Measurements from ENCODE around the gene DAPK2. TPM values are rescaled to one million over a fixed set of nuclear protein-coding genes. Genes with fewer than 3 reads are reported as not detected.

DAPK2 gene
- total RNA-seq, 1 donor from 2014 or later: 23.0 TPM

DNA sequence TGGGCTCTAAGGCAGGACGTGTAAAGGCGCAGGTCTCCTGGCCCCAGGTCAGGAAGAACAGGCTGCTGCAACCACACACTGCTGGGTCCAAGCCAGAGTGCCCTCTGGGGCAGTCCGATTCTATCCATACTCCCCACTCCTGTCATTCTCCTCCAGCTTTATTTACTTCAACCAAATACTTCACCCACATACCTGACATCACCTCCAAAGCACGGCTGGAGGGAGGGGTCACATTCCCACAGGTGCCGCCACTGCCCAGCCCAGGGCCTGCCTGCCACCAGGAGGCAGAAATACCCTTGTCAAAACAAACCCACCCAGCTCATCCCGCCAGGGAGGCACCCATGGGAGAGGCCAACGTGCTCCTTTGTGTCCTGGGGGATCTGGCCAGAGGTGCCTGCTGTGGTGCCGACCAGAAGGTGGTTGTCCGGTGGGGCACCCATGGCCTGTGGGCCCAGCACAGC, 100.4 kb downstream of the DAPK2 start:
- intact Hi-C loops (cut with micrococcal nuclease): loop anchor here (1.0 to 2.0 kb wide), 5 partner anchors 25 to 194 kb away; partner anchors contain the start of gene DAPK2

DNA sequence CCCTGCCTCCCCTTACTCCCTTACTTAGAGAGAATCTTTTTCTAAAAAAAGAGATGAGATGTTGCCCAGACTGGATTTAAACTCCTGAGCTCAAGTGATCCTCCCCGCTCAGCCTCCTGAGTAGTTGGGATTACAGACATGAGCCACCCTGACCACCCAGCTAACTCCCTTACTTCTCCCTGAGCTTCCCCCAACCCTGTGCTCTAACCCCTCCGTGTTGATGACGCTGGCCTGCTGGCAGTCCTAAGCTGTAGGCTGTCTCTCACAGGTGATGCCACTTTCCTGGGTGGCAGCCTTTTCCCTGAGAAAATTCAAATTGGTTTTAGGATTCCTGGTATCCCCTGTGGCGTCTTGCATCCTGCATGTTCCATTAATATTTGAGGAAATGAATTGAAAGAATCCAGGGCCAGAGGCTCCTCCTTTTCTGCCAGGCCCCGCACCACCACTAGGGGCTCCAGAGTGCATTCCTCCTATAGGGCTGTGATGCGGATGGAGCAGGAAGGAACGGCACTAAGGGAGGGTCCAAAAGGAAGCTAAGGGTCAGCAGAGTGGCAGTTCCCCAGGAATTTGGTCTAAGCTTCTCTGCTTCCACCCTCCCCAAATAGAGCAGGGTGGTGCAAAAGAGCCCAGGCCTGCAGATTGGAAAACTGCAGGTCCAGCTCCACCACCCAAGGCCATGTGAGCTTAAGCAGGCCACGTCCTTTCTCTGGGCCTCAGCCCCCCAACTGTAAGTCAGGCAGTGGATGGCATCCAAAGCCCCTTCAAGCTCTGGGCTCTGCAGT, 101.1 kb downstream of the DAPK2 start:
- intact Hi-C loops (cut with micrococcal nuclease): loop anchor here (1.0 to 2.0 kb wide), 5 partner anchors 26 to 193 kb away; partner anchors contain the start of gene DAPK2

DNA sequence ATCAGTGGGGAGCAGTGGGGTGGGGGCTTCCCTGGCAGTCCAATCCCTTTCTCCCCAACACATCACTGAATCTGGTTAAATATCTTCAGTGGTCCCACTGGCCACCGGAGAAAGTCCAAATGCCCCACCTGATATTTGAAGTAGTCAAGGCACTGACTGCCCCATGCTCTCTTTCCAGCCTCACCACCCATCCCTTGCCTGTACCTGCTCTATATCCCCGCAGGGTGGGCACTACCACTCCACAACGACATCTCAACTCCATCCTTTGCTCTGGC, 101.7 kb downstream of the DAPK2 start:
- intact Hi-C loops (cut with micrococcal nuclease): loop anchor here (2.0 kb wide), 2 partner anchors 26 to 102 kb away; partner anchors contain the start of gene DAPK2

DNA sequence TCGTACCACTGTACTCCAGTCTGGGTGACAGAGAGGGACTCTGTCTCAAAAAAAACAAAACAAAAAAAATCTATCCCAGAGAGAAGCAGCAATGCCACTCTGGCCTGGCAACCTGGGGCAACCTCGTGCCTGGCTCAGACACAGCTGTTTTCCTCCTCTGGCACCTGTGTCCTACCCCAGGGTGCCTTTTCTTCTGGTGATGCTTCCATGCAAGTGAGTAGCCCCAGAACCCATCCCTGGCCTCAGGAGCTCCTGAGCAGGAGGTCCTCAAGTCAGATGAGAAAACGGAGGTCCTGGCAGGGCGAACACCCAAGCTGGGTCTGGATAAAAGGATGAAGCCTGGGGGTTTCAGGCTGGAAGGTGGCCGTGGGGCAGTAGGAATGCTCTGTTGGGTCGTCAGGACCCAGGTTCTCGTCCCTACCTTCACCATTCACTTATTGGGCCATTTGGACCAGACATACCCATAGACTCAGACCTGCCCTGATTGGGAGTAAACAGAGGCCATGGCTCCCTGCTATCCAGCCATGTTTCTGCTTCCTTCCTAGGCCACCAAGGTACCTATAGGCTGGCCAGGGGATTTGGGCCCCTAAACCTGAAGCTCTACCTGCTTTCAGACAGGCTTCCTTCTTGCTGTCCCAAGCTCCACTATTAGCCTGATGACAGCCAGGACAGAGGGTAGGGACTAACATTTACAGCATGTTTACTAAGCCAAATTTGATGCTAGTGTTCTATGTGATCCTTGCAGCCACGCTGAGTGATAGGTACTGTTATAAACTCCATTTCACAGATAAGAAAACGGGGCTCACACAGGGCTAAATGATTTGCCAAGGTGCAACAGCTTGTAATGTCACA, 102.2 kb downstream of the DAPK2 start:
- intact Hi-C loops (cut with micrococcal nuclease): loop anchor here (2.0 kb wide), 2 partner anchors 27 to 103 kb away; partner anchors contain the start of gene DAPK2

GRCh38 chr15:63942486-63943365, 103.6 kb downstream of the DAPK2 start:
- intact Hi-C loops (cut with micrococcal nuclease): no loop called here

- intact Hi-C loops (cut with micrococcal nuclease): no loop called here
These were observed 104.4 kb downstream of the DAPK2 start for GRCh38 chr15:63941698-63942465.

DNA sequence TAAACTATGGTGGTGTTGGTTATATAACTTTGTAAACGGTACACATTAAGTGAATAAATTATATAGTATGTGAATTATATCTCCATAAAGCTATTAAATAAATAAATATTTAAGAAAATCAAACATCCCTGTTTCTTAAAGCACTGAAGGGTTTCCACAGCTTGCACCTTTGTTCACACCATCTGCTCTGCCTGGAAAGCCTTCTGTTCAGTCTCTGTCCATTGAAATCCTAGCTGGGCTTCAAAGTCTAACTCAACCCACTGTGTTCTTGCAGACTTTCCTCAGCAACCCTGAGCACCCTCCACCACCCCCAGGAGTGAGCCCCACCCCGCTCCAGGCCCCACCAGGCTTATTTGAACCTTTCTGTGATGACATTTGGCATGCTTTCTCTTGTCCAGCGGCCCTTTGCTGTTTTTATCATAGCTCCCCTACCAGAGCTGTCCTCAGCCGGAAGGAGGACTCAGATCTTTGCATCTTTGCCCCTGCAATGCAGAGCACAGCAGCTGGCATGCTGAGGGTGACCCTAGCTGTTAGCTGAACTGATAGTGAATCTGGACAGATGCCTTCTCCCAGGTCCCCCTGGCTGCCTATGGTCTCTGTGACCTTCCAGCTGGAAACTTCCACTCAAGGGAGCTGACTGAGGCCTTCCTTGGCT, 105.2 kb downstream of the DAPK2 start:
- intact Hi-C loops (cut with micrococcal nuclease): no loop called here

DNA sequence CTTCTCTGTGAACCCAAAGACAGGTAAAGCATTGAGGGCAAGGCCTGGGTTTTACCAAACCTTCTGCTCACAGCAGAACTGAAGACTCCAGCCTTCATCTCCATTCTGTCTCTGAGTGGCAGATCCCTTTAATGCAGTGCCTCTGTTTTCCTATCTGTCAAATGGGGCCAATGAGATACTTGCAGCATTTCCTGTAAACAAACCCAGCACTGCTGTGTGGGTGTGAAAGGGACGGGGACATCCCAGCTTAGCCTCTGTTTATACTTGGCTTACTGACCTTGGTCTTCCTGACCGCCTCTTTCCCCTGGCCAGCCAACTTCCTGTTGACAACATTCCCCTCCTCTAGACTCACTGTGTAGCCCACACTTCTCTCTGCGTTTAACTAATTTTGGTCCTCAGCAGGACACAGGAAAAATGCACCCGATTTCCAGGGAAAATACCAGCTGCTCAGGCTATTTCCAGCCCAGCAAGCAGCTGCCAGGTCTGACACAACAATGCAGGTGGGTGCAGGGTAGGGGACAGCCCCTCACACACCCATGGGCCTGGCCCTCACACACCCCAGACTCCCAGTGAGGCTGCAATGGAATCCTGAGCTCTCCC, 106.7 kb downstream of the DAPK2 start:
- intact Hi-C loops (cut with micrococcal nuclease): loop anchor here (1.0 kb wide), 1 partner anchor 71 kb away; no protein-coding TSS in a partner anchor

GRCh38 chr15:63938486-63939061, 107.7 kb downstream of the DAPK2 start:
- intact Hi-C loops (cut with micrococcal nuclease): loop anchor here (1.0 kb wide), 2 partner anchors 46 to 72 kb away; no protein-coding TSS in a partner anchor

- intact Hi-C loops (cut with micrococcal nuclease): no loop called here
These were observed 112.8 kb downstream of the DAPK2 start for GRCh38 chr15:63933522-63933921.

- intact Hi-C loops (cut with micrococcal nuclease): no loop called here
These were observed 114.7 kb downstream of the DAPK2 start for GRCh38 chr15:63931556-63931955.

DNA sequence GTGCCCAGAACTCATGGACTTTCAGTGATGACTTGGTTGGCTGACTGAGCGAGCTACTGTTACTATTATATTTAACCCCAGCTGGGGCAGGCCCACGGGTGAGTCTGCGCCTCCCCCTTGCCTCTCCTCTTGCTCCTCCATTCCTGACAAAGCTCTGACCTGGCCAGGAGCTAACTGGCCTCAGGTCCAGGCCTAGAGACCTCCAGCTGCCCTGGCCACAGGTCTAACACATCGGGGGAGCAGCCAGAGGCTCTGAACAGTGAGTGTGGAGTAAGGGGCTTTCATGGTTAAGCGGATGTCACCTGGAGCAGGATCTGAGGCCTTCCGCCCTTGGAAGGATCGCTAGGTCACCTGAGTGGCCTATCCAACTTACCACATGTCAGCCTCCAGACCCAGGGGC, 116.3 kb downstream of the DAPK2 start:
- intact Hi-C loops (cut with micrococcal nuclease): no loop called here

DNA sequence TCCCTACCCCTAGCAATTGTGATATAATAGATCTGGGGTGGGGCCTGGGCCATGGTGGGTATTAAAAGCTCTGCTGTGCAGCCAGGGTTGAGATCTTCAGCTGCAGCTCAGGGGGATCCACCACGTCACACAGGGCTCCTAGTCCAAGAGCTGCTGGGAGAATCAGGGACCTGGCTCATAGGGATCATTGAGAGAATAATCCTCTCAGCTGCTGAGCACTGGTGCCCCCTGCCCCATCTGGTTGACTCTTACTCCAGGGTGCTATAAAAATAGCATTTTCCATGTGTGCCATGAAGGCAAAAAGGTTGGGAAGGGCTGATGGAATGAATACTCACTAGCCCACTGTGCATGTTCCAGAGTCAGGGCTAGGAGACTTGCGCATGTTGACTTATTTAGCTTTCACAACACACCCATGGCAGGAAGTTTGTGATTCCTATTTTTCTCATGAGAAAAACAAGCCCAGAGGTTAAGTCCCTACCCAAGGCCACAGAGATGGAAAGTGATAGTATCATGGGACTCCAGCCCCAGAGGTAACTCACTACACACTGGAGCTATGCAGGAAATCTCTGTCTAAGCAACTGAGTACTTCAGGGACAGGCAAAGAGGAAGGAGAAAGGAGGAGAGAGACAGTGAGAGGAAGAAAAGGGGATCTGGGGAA, 118.0 kb downstream of the DAPK2 start:
- intact Hi-C loops (cut with micrococcal nuclease): no loop called here

DNA sequence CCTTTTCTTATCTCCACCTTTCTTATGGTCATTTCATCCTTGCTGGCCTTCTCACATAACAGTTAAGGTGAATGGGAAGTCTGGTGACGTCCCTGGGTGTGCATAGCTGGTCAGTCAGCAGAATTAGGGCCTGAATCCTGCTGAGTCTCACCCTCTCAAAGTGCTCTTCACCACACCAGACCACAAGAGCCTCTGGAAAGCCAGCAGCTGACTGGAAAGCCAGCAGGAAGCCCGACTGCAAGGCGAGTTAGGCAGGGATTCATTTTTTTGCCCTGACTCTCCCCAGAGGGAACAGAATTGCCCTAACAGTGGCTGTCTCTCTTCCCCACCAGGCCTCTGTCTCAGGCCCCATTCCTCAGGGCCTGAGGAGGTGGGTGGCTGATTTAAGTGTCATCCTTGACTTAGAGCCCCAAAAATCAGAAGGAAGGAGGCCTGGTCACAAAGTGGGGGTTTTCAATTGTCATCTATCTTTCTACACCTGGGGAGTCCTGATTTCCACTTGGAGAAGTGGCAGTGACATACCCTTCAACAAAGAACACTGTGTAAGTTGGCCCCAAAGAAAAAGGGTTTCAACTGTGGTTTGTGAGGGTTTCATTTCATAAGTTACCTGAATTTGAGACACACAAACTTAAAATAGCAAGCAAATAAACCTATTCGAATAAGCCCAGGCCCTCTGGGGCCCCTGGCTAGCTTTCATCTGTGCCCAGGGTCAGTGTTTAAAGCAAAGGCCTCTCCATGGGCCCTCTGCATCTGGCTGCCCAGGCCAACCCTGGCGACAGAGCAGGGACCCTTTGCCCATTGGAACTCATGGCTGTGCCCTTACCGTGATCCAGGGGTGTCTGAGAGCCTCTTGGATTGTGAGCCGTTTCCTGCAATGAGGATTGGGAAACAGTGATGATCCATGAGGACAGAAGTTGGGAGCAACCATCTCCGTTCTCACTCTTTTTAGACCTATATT, 122.0 kb downstream of the DAPK2 start:
- intact Hi-C loops (cut with micrococcal nuclease): no loop called here

- intact Hi-C loops (cut with micrococcal nuclease): no loop called here
These were observed 123.4 kb downstream of the DAPK2 start for GRCh38 chr15:63922916-63923315.

- intact Hi-C loops (cut with micrococcal nuclease): no loop called here
These were observed 123.9 kb downstream of the DAPK2 start for GRCh38 chr15:63922261-63922904.

All from T-helper 1 cell treated with Interleukin-12 subunit alpha and Interleukin-12 subunit beta and Interleukin-4 antibody, amounts not matched to agents 30 ng/mL and 1 ng/mL, for 36 hours (primary cell).